ENCODE data around the gene KCNAB2.

The KCNAB2 gene

DNA sequence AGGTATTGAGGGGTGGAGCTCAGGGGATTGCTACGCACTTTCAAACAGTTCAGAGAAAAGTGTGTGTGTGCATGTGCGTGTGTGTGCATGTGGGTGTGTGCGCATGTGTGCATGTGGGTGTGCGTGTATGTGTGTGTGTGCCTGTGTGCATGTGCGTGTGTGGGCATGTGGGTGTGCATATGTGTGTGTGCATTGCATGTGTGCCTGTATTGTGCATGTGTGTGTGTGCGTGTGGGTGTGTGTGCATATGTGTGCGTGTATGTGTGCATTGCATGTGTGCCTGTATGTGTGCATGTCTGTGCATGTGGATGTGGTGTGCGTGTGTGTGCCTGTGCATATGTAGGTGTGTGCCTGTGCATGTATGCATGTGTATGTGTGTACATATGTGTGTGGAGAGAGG is 12.6 kb upstream of the KCNAB2 start:
- TF ChIP-seq, protein P1, sequence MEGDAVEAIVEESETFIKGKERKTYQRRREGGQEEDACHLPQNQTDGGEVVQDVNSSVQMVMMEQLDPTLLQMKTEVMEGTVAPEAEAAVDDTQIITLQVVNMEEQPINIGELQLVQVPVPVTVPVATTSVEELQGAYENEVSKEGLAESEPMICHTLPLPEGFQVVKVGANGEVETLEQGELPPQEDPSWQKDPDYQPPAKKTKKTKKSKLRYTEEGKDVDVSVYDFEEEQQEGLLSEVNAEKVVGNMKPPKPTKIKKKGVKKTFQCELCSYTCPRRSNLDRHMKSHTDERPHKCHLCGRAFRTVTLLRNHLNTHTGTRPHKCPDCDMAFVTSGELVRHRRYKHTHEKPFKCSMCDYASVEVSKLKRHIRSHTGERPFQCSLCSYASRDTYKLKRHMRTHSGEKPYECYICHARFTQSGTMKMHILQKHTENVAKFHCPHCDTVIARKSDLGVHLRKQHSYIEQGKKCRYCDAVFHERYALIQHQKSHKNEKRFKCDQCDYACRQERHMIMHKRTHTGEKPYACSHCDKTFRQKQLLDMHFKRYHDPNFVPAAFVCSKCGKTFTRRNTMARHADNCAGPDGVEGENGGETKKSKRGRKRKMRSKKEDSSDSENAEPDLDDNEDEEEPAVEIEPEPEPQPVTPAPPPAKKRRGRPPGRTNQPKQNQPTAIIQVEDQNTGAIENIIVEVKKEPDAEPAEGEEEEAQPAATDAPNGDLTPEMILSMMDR (IDR thresholded peaks at IDR 0.05; ENCODE audit: unreplicated experiment in 3 of 3), result no peak
- H3K27ac Mint-ChIP-seq, result no peak overlapping the region
- H3K4me3 Mint-ChIP-seq, result no peak overlapping the region
- peaks cover 56% of the 10 kb centered on the region for H3K27me3 Mint-ChIP-seq (ENCODE audit: low read depth)
- no peaks in the 10 kb centered on the region for H3K4me1 Mint-ChIP-seq
- no peaks in the 10 kb centered on the region for H3K36me3 Mint-ChIP-seq (ENCODE audit: low read depth)
- H3K9me3 Mint-ChIP-seq, result no peaks in the 10 kb centered on the region

DNA sequence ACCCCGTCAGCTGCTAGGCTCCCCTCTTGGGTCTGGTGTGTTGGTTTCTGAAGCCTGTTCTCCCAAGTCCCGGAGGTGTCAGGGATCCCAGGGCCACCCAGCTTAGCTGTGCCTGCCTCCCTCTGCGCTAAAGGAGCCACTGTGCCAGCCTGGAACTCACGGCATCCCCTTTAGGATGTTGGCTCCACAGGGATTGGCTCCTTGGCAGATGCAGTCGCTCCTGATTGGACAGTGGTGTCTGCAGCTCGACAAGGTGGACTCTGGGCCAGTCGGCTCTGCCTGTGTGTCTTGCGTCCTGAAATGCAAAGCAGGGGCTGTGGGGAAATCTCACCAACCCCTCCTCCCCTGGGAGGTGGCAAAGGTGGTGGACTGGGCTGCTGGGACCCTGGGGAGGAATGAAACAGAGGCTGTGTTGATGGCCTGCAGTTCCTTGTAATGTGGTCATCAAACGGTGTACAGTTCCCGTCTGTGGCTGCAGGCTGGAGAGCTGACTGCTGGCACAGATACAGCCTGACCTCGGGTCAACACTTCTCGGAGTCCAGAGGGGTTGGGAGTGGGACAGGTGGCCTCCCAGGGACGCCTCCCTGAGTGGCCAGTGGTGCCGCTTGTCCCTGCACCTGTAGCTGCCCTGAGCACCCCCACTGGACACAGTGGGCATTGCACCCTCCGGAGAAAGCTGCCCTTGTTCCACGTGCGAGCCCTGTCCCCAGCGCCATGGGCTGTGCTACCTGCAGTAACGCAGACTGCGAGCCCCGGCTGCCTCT is 11.5 kb upstream of the KCNAB2 start:
- H3K9me3 Mint-ChIP-seq, result no peaks in the 10 kb centered on the region
- TF ChIP-seq, protein P1 (IDR thresholded peaks at IDR 0.05; ENCODE audit: unreplicated experiment in 3 of 3), result peak; percentile 64 to 70 (median 69)
- peaks cover 52% of the 10 kb centered on the region for H3K27me3 Mint-ChIP-seq (ENCODE audit: low read depth)
- H3K27ac Mint-ChIP-seq, result no peak overlapping the region
- no peaks in the 10 kb centered on the region for H3K4me1 Mint-ChIP-seq
- H3K4me3 Mint-ChIP-seq, result no peak overlapping the region
- no peaks in the 10 kb centered on the region for H3K36me3 Mint-ChIP-seq (ENCODE audit: low read depth)

DNA sequence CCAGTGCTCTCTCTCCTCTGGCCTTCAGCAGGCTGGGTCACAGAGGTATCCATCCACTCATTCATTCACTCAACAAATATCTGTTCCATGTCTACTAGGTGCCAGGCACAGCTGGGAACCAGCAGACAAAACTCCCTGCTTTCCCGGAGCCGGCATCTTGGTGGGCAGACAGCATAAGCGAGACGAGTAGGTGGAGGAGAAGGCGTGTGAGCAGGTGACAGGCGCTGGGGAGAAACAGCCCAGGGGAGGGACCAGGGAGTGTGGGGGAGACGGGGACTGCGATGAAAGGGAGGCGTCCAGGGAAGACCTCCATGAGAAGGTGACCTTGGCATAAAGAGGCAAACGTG is 11.0 kb upstream of the KCNAB2 start:
- Mint-ChIP-seq H3K27ac (peak overlapping the region in 1 of 3 experiments; percentile 48), H3K9me3 (no peaks in the 10 kb centered on the region), H3K27me3 (ENCODE audit: low read depth) (peaks cover 51% of the 10 kb centered on the region), H3K4me3 (no peak overlapping the region), H3K36me3 (ENCODE audit: low read depth) (no peaks in the 10 kb centered on the region), H3K4me1 (no peaks in the 10 kb centered on the region)
- TF ChIP-seq, protein P1 (IDR thresholded peaks at IDR 0.05; ENCODE audit: unreplicated experiment in 3 of 3), result no peak

DNA sequence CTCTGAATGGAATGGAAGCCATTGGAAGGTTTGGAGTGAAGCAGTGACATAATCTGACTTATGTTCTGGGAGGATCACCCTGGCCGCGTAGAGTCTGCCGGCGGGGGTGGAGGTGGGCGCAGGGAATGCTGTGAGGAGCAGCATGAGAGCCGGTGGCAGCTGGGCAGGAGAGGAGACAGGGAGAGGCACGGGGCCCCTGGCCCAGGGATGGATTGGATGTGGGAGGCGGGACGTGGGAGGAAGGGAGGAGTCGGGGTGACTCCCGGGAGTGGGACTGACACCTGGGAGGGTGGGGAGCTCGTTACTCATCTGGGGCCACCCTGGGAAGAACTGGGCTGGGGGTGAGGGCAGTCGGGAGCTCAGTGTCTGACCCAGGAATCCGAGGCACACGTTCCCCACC is 10.4 kb upstream of the KCNAB2 start:
- H3K36me3 Mint-ChIP-seq (ENCODE audit: low read depth), result no peaks in the 10 kb centered on the region
- TF ChIP-seq, protein P1 (IDR thresholded peaks at IDR 0.05; ENCODE audit: unreplicated experiment in 3 of 3), result no peak
- H3K27me3 Mint-ChIP-seq (ENCODE audit: low read depth), result peaks cover 53% of the 10 kb centered on the region
- no peak overlapping the region for H3K4me3 Mint-ChIP-seq
- H3K9me3 Mint-ChIP-seq, result no peaks in the 10 kb centered on the region
- no peaks in the 10 kb centered on the region for H3K4me1 Mint-ChIP-seq
- peak overlapping the region in 1 of 3 experiments; percentile 48 for H3K27ac Mint-ChIP-seq

DNA sequence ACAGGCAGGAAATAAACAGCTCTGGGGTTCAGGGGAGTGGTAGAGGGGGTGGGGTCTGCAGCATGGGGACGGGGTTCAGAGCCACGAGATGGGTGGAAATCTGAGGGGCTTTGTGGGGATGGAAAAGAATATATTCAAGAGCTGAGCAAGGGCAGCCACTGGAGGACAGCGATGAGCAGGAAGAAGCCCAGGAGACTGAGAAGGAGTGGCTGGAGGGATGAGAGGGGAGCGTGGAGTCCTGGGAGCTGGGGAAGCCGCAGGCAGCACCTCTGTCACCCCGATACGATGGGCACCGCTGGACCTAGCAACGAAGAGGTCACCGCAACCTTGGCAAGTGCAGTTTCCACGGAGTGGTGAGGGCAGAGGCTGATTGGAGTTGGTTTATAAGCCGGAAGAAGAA is 10.0 kb upstream of the KCNAB2 start:
- TF ChIP-seq, protein P1 (IDR thresholded peaks at IDR 0.05; ENCODE audit: unreplicated experiment in 3 of 3), result no peak
- H3K4me3 Mint-ChIP-seq, result no peak overlapping the region
- H3K36me3 Mint-ChIP-seq (ENCODE audit: low read depth), result no peaks in the 10 kb centered on the region
- H3K27ac Mint-ChIP-seq, result no peak overlapping the region
- no peaks in the 10 kb centered on the region for H3K4me1 Mint-ChIP-seq
- H3K9me3 Mint-ChIP-seq, result no peaks in the 10 kb centered on the region
- H3K27me3 Mint-ChIP-seq (ENCODE audit: low read depth), result peaks cover 54% of the 10 kb centered on the region

DNA sequence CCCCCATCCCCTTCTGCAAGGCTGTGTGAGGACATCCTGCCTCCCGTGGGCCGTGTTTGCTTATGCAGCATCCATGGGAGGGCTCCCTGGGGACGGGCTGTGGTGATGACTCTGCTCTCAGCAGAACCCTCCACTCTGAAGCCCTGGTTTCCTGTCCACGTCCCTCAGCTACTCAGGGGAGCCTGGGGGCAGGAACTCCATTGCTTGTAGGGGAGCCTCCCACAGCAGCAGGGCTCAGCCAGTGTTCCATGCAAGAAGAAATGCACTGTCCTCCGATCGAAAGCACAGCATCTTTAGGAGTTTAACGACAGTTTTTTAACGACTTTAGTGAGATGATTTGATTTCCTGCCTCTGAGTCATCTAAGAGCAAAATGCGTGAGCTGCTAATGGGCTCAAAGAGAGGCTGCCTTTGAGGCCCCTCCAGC is 8.3 kb upstream of the KCNAB2 start:
- Mint-ChIP-seq H3K27ac (no peak overlapping the region), H3K9me3 (no peaks in the 10 kb centered on the region), H3K27me3 (ENCODE audit: low read depth) (peaks cover 57% of the 10 kb centered on the region), H3K4me3 (no peak overlapping the region), H3K4me1 (no peaks in the 10 kb centered on the region), H3K36me3 (ENCODE audit: low read depth) (no peaks in the 10 kb centered on the region)
- TF ChIP-seq, protein P1 (IDR thresholded peaks at IDR 0.05; ENCODE audit: unreplicated experiment in 3 of 3), result no peak

All from nephron (organoid).